ENCODE results near the gene SDR9C7. TPM values are rescaled to one million over a fixed set of nuclear protein-coding genes. Genes with fewer than 3 reads are reported as not detected.

The SDR9C7 gene
- polyA plus RNA-seq, 3 donors = not detected

DNA sequence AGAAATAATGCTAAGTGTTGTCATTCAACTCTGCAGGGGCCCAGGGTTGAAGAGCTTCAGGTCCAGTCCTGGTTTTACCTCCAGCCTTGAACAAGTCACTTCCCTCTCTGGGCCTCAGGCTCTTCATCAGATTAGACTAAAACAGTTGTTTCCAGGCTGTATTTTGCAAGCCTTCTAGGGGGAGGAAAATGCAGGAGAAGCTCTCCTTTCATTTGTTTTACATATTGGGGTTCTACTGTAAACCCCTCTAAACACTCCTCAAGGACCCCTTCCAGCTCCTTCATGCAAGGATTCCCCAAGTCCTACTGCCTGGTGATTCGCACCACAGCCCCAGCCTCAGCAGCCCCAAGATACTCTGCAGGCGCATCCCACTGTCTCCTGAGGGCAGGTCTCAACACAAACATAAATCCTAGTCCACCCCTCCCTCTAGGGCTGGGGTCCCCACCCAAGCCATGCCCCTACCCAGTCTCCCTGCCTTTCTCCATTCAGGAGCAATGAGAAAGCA, 2.7 kb downstream of the SDR9C7 start:
- Mint-ChIP-seq H3K9me3 (no peaks in the 10 kb centered on the region), H3K27ac (peak overlapping the region; percentile 80 to 93 (median 89)), H3K4me1 (peaks cover 52% of the 10 kb centered on the region), H3K4me3 (peak overlapping the region; percentile 55 to 71), H3K36me3 (no peaks in the 10 kb centered on the region), H3K27me3 (ENCODE audit: low read depth in 3 of 3) (peaks cover 0 to 3% (median 2%) of the 10 kb centered on the region in 3 donors)
- peaks cover 33 to 45% of the 10 kb centered on the region in 2 donors for H3K4me1 ChIP-seq (ENCODE audit: control insufficient read depth in 1 of 2, insufficient read depth in 2 of 2, low read length in 2 of 2)
- H2AFZ ChIP-seq (ENCODE audit: insufficient read depth, low read depth, low read length, poor library complexity, severe bottlenecking) = peak overlapping the region; percentile 34
- no peaks in the 10 kb centered on the region for H3K36me3 ChIP-seq (replicated peaks in 1 of 2; ENCODE audit: control insufficient read depth in 1 of 2, insufficient read depth in 2 of 2, low read length in 2 of 2)
- TF ChIP-seq, protein P1, sequence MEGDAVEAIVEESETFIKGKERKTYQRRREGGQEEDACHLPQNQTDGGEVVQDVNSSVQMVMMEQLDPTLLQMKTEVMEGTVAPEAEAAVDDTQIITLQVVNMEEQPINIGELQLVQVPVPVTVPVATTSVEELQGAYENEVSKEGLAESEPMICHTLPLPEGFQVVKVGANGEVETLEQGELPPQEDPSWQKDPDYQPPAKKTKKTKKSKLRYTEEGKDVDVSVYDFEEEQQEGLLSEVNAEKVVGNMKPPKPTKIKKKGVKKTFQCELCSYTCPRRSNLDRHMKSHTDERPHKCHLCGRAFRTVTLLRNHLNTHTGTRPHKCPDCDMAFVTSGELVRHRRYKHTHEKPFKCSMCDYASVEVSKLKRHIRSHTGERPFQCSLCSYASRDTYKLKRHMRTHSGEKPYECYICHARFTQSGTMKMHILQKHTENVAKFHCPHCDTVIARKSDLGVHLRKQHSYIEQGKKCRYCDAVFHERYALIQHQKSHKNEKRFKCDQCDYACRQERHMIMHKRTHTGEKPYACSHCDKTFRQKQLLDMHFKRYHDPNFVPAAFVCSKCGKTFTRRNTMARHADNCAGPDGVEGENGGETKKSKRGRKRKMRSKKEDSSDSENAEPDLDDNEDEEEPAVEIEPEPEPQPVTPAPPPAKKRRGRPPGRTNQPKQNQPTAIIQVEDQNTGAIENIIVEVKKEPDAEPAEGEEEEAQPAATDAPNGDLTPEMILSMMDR (IDR thresholded peaks at IDR 0.05) = no peak
- H3K27ac ChIP-seq (ENCODE audit: low read depth in 1 of 2, low read length in 2 of 2) = peak overlapping the region; percentile 56 to 73
- no peaks in the 10 kb centered on the region for H3K9me3 ChIP-seq (replicated peaks in 1 of 2; ENCODE audit: control insufficient read depth in 1 of 2, insufficient read depth in 1 of 2, low read length in 2 of 2)
- no peaks in the 10 kb centered on the region for H3K27me3 ChIP-seq (ENCODE audit: control insufficient read depth in 2 of 2, insufficient read depth in 2 of 2, low read length in 2 of 2)
- intact Hi-C loops (cut with micrococcal nuclease) = loop anchor here (2.0 to 5.0 kb wide), 2 partner anchors 527 to 531 kb away; partner anchors contain the start of gene GLI1 (in 1 of the 2)
- peak overlapping the region in 1 of 3 experiments; percentile 62 for H3K4me3 ChIP-seq (replicated peaks in 1 of 3; ENCODE audit: low read depth in 2 of 3, low read length in 3 of 3)
- H4K20me1 ChIP-seq (ENCODE audit: insufficient read depth, low read length) = no peaks in the 10 kb centered on the region
- H3K79me2 ChIP-seq (ENCODE audit: insufficient read depth, low read length) = no peaks in the 10 kb centered on the region
- H3K4me2 ChIP-seq (replicated peaks; ENCODE audit: extremely low read depth, low read length, poor library complexity, severe bottlenecking) = peak overlapping the region; percentile 69
- DNase-seq = peak; percentile 58 to 71 (median 67)
- WGBS (ENCODE audit: insufficient coverage) = 50% methylated on average over 2 of the region's 2 CpGs
- no peak overlapping the region for H3K9ac ChIP-seq (ENCODE audit: insufficient read depth, low read length, poor library complexity, severe bottlenecking)

DNA sequence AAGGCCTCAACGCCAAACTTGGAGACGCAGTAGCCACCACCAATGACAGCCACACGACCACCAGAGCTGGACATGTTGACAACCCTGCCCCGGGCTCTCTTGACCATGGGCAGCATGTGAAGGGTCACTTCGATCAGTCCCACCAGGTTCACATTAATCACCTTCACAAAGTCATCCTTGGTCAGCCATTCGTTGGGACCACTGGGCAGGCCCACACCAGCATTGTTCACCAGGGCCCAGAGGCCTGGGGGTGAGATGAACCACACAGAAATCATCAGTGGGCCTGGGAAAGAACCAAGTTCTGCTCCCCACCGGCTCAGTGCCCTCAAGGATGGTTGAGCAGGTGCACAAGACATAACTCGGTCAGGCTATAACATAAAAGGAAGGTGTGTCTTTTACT, 4.0 kb downstream of the SDR9C7 start:
- Histone ChIP-seq H4K20me1 (ENCODE audit: insufficient read depth, low read length) (no peaks in the 10 kb centered on the region), H3K4me2 (replicated peaks; ENCODE audit: extremely low read depth, low read length, poor library complexity, severe bottlenecking) (no peak overlapping the region), H3K9me3 (replicated peaks in 1 of 2; ENCODE audit: control insufficient read depth in 1 of 2, insufficient read depth in 1 of 2, low read length in 2 of 2) (no peaks in the 10 kb centered on the region), H3K27ac (ENCODE audit: low read depth in 1 of 2, low read length in 2 of 2) (no peak overlapping the region), H3K27me3 (ENCODE audit: control insufficient read depth in 2 of 2, insufficient read depth in 2 of 2, low read length in 2 of 2) (no peaks in the 10 kb centered on the region), H2AFZ (ENCODE audit: insufficient read depth, low read depth, low read length, poor library complexity, severe bottlenecking) (no peak overlapping the region), H3K79me2 (ENCODE audit: insufficient read depth, low read length) (no peaks in the 10 kb centered on the region), H3K4me1 (ENCODE audit: control insufficient read depth in 1 of 2, insufficient read depth in 2 of 2, low read length in 2 of 2) (peaks cover 33 to 44% of the 10 kb centered on the region in 2 donors), H3K36me3 (replicated peaks in 1 of 2; ENCODE audit: control insufficient read depth in 1 of 2, insufficient read depth in 2 of 2, low read length in 2 of 2) (no peaks in the 10 kb centered on the region), H3K4me3 (replicated peaks in 1 of 3; ENCODE audit: low read depth in 2 of 3, low read length in 3 of 3) (no peak overlapping the region), H3K9ac (ENCODE audit: insufficient read depth, low read length, poor library complexity, severe bottlenecking) (no peak overlapping the region)
- no peaks in the 10 kb centered on the region for H3K9me3 Mint-ChIP-seq
- peaks cover 51% of the 10 kb centered on the region for H3K4me1 Mint-ChIP-seq
- 98% methylated on average over 8 of the region's 8 CpGs for WGBS (ENCODE audit: insufficient coverage)
- intact Hi-C loops (cut with micrococcal nuclease) = loop anchor here (2.0 to 5.0 kb wide), 2 partner anchors 529 to 532 kb away; partner anchors contain the start of gene GLI1 (in 1 of the 2)
- TF ChIP-seq, protein P1 (IDR thresholded peaks at IDR 0.05) = no peak
- no peak overlapping the region for H3K27ac Mint-ChIP-seq
- peaks cover 2 to 3% (median 2%) of the 10 kb centered on the region in 3 donors for H3K27me3 Mint-ChIP-seq (ENCODE audit: low read depth in 3 of 3)
- no peak overlapping the region for H3K4me3 Mint-ChIP-seq
- DNase-seq = no peak
- no peaks in the 10 kb centered on the region for H3K36me3 Mint-ChIP-seq
